Caco-2 (cell line): ENCODE results near the gene SLC22A4. TPM values are rescaled to one million over a fixed set of nuclear protein-coding genes. Genes with fewer than 3 reads are reported as not detected.

Experiments
- BruUV-seq: library from RNA; stranded (reverse); fragments of 400-500 nt; replicated peaks from 2 replicates; lab custom pipeline; 2021; lab: Mats Ljungman, UMichigan
- CTCF ChIA-PET: fragments of 300-600 bp; sonication (Branson Sonifier 250); formaldehyde crosslinking; loops from one replicate; lab custom pipeline; 2022; ENCODE audit warnings: antibody characterized with exemption; lab: Charles Lee
- POLR2A ChIA-PET: fragments of 300-600 bp; sonication (Branson Sonifier 250); formaldehyde crosslinking; loops from one replicate; lab custom pipeline; 2022; ENCODE audit warnings: antibody characterized with exemption; lab: Charles Lee
- DNase-seq, 2 experiments: peaks; one replicate each; pipeline versions ENCODE4 v3.0.0 to v3.0.0-alpha.2; 2020 to 2022
- H3K27me3 ChIP-seq: replicated peaks from 2 replicates; pipeline ENCODE4 v1.6.0; 2011; ENCODE audit warnings: low read length; ENCODE audit not compliant: control insufficient read depth, insufficient read depth
- H3K36me3 ChIP-seq: 2 replicates; pipeline ENCODE4 v1.5.1; 2011; ENCODE audit warnings: low read length; ENCODE audit not compliant: control insufficient read depth, insufficient read depth
- H3K4me1 ChIP-seq: fragments of 250-450 bp; sonication (Bioruptor Pico); 2 replicates; pipeline ENCODE4 v1.5.1; 2020; ENCODE audit warnings: mild to moderate bottlenecking
- H3K4me3 ChIP-seq: 2 replicates; pipeline ENCODE4 v1.5.1; 2011; ENCODE audit warnings: low read depth, mild to moderate bottlenecking, control low read depth, low read length
- H3K9me3 ChIP-seq: fragments of 250-450 bp; sonication (Bioruptor Pico); 2 replicates; pipeline ENCODE4 v1.5.1; 2020; ENCODE audit warnings: mild to moderate bottlenecking, moderate library complexity
- H3K27ac Mint-ChIP-seq: one replicate; pipeline ENCODE4 v1.8.0; 2022; ENCODE audit warnings: mixed read lengths; ENCODE audit not compliant: unreplicated experiment
- H3K27me3 Mint-ChIP-seq: one replicate; pipeline ENCODE4 v1.8.0; 2022; ENCODE audit warnings: mixed read lengths; ENCODE audit not compliant: insufficient read depth, unreplicated experiment
- H3K36me3 Mint-ChIP-seq: one replicate; pipeline ENCODE4 v1.8.0; 2022; ENCODE audit warnings: mild to moderate bottlenecking, mixed read lengths; ENCODE audit not compliant: insufficient read depth, unreplicated experiment
- H3K4me1 Mint-ChIP-seq: one replicate; pipeline ENCODE4 v1.8.0; 2022; ENCODE audit warnings: low read depth, mixed read lengths; ENCODE audit not compliant: unreplicated experiment
- H3K4me3 Mint-ChIP-seq: one replicate; pipeline ENCODE4 v1.8.0; 2022; ENCODE audit warnings: mild to moderate bottlenecking, moderate library complexity, mixed read lengths; ENCODE audit not compliant: unreplicated experiment
- H3K9me3 Mint-ChIP-seq: one replicate; pipeline ENCODE4 v1.8.0; 2022; ENCODE audit warnings: mixed read lengths; ENCODE audit not compliant: unreplicated experiment
- intact Hi-C: fragments of 100-400 bp; cut with micrococcal nuclease; formaldehyde crosslinking; loops from one replicate; pipeline ENCODE4 v1.10.0; 2022; ENCODE audit not compliant: unreplicated experiment
- total RNA-seq: library from RNA; stranded (reverse); gene quantifications from 2 replicates; pipeline ENCODE4 v1.2.3, GENCODE V29; 2022
- TF ChIP-seq, protein P1 (sequence below), 2 experiments: fragments of 200-600 bp in 1 of 2; IDR thresholded peaks; 1 replicate in 1 of 2; 2 replicates in 1 of 2; pipeline versions ENCODE4 v1.5.1 to v1.8.0; 2011 to 2022; ENCODE audit warnings: antibody characterized with exemption in 1 of 2, control low read depth in 1 of 2, inconsistent platforms in 1 of 2, low read depth in 1 of 2, low read length in 1 of 2, mild to moderate bottlenecking in 1 of 2, moderate library complexity in 1 of 2; ENCODE audit not compliant: insufficient read depth in 1 of 2, severe bottlenecking in 1 of 2, unreplicated experiment in 1 of 2

Gene SLC22A4
- total RNA-seq, 1 experiment from 2014 or later = 1.5 TPM

DNA sequence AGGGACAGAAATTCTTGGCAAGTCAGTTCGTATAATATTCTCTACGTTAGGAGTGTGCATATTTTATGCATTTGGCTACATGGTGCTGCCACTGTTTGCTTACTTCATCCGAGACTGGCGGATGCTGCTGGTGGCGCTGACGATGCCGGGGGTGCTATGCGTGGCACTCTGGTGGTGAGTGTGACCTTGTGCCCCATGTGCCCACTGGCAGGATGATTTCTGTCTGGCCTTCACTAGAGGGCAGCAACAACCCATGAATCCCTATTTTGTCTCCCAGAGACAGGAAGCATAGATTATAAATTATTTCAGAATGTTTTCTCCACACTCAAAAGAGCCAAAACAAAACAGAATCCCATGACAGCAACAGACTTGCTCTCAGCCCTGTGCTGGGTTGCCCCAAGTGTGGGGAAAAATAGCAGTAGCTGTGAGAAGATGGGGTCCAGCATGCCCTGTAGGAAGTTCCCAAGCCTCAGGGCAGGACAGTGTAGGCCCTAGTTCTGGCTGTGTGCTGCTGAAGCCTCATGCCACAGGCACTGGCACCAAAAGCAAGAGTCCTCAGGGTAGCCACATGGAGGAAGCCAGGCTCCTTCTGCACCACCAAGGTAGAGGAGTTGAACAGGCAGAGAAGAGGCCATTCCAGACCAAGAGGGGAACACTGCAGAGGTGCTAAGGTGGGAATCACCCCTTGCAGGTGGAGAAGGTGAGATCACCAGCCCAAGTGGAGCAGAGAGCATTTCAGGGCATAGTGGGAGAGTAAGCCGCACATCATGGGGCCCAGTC lies 91.3 kb downstream of the SLC22A4 start:
- DNase-seq = peak in 1 of 2 experiments; percentile 55
- peaks cover 29% of the 10 kb centered on the region for H3K4me1 ChIP-seq
- H3K4me1 Mint-ChIP-seq = no peaks in the 10 kb centered on the region
- intact Hi-C loops = loop anchor here (1.0 to 10.0 kb wide), 4 partner anchors 25 to 429 kb away; partner anchors contain the start of gene SOWAHA
- no peak overlapping the region for H3K27ac Mint-ChIP-seq
- no peaks in the 10 kb centered on the region for H3K27me3 ChIP-seq
- ChIA-PET CTCF (interaction anchor here (1.2 to 2.3 kb wide), 2 partner anchors 116 to 121 kb away, joined by 3 to 6 read pairs; no protein-coding TSS in a partner anchor), POLR2A (no interaction called here)
- peaks cover 3% of the 10 kb centered on the region; the same call in 1 of the 2 replicates for H3K36me3 ChIP-seq
- H3K36me3 Mint-ChIP-seq = no peaks in the 10 kb centered on the region
- H3K4me3 Mint-ChIP-seq = no peak overlapping the region
- H3K27me3 Mint-ChIP-seq = no peaks in the 10 kb centered on the region
- no peaks in the 10 kb centered on the region for H3K9me3 ChIP-seq
- no peaks in the 10 kb centered on the region for H3K9me3 Mint-ChIP-seq
- no peak overlapping the region for H3K4me3 ChIP-seq
- BruUV-seq = no TSS peak
- TF ChIP-seq, protein P1, sequence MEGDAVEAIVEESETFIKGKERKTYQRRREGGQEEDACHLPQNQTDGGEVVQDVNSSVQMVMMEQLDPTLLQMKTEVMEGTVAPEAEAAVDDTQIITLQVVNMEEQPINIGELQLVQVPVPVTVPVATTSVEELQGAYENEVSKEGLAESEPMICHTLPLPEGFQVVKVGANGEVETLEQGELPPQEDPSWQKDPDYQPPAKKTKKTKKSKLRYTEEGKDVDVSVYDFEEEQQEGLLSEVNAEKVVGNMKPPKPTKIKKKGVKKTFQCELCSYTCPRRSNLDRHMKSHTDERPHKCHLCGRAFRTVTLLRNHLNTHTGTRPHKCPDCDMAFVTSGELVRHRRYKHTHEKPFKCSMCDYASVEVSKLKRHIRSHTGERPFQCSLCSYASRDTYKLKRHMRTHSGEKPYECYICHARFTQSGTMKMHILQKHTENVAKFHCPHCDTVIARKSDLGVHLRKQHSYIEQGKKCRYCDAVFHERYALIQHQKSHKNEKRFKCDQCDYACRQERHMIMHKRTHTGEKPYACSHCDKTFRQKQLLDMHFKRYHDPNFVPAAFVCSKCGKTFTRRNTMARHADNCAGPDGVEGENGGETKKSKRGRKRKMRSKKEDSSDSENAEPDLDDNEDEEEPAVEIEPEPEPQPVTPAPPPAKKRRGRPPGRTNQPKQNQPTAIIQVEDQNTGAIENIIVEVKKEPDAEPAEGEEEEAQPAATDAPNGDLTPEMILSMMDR (IDR thresholded peaks at IDR 0.05; ENCODE audit: insufficient read depth in 1 of 2, low read depth in 1 of 2, low read length in 1 of 2, severe bottlenecking in 1 of 2, unreplicated experiment in 1 of 2) = peak; percentile 58 to 59

DNA sequence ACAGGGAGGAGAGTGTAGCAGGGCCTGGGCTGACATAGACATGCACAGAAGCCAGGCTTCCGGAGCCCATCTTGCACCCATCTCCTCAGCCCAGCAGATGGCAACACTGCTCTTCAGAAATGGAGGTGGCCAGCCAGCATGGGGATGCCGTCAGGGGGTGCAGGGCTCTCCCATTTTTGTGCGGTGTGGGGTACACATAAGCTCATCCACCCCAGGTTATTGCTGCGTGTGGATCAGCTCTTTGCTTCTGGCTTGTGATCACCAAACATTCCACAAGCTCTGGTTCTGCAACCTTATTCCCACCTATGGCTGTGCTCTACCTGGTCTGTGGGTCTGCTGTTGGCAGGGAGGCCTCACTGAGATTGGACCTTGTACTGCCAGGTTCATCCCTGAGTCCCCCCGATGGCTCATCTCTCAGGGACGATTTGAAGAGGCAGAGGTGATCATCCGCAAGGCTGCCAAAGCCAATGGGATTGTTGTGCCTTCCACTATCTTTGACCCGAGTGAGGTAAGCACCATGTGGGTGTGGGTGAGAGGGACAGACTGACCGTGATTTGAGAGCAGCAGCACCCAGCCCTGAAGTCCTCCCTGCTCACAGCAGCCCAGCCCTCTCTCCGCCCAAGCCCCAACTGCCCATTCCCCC lies 92.6 kb downstream of the SLC22A4 start:
- H3K4me1 Mint-ChIP-seq = no peaks in the 10 kb centered on the region
- H3K9me3 ChIP-seq = no peaks in the 10 kb centered on the region
- ChIA-PET POLR2A (interaction anchor here (1.0 kb wide), 1 partner anchor 109 kb away, joined by 3 read pairs; no protein-coding TSS in a partner anchor), CTCF (interaction anchor here (0.8 to 2.3 kb wide), 4 partner anchors 20 to 119 kb away, joined by 3 to 6 read pairs (median 3); no protein-coding TSS in a partner anchor)
- no peaks in the 10 kb centered on the region for H3K9me3 Mint-ChIP-seq
- TF ChIP-seq, protein P1 (IDR thresholded peaks at IDR 0.05; ENCODE audit: insufficient read depth in 1 of 2, low read depth in 1 of 2, low read length in 1 of 2, severe bottlenecking in 1 of 2, unreplicated experiment in 1 of 2) = peak; percentile 69 to 73
- peak; percentile 65 for DNase-seq
- intact Hi-C loops = loop anchor here (1.0 to 10.0 kb wide), 3 partner anchors 24 to 428 kb away; partner anchors contain the start of gene SOWAHA
- peaks cover 3% of the 10 kb centered on the region; the same call in 1 of the 2 replicates for H3K36me3 ChIP-seq
- H3K4me3 ChIP-seq = no peak overlapping the region
- H3K27ac Mint-ChIP-seq = no peak overlapping the region
- H3K27me3 ChIP-seq = no peaks in the 10 kb centered on the region
- no peaks in the 10 kb centered on the region for H3K27me3 Mint-ChIP-seq
- BruUV-seq = no TSS peak
- H3K4me3 Mint-ChIP-seq = no peak overlapping the region
- H3K4me1 ChIP-seq = peaks cover 29% of the 10 kb centered on the region
- no peaks in the 10 kb centered on the region for H3K36me3 Mint-ChIP-seq

GRCh38 chr5:132387640-132388117 lies 93.5 kb downstream of the SLC22A4 start:
- Mint-ChIP-seq H3K9me3 (no peaks in the 10 kb centered on the region), H3K27me3 (no peaks in the 10 kb centered on the region), H3K4me1 (no peaks in the 10 kb centered on the region), H3K4me3 (no peak overlapping the region), H3K36me3 (no peaks in the 10 kb centered on the region), H3K27ac (peak overlapping the region; percentile 51)
- TF ChIP-seq, protein P1 (IDR thresholded peaks at IDR 0.05; ENCODE audit: insufficient read depth in 1 of 2, low read depth in 1 of 2, low read length in 1 of 2, severe bottlenecking in 1 of 2, unreplicated experiment in 1 of 2) = no peak
- Histone ChIP-seq H3K9me3 (no peaks in the 10 kb centered on the region), H3K4me3 (no peak overlapping the region), H3K36me3 (peaks cover 3% of the 10 kb centered on the region; the same call in 1 of the 2 replicates), H3K27me3 (no peaks in the 10 kb centered on the region), H3K4me1 (peaks cover 29% of the 10 kb centered on the region)
- ChIA-PET CTCF (interaction anchor here (1.1 to 2.3 kb wide), 2 partner anchors 114 to 118 kb away, joined by 3 to 6 read pairs; no protein-coding TSS in a partner anchor), POLR2A (interaction anchor here (1.0 to 1.1 kb wide), 2 partner anchors 94 to 103 kb away, joined by 3 read pairs; partner anchors contain the start of gene IRF1)
- BruUV-seq = no TSS peak
- DNase-seq = no peak
- intact Hi-C loops = loop anchor here (5.0 to 10.0 kb wide), 2 partner anchors 115 to 427 kb away; partner anchors contain the start of gene SOWAHA
